Renal cortex interstitium (tissue), 11 donors: ENCODE results near the gene CATSPERE. TPM values are rescaled to one million over a fixed set of nuclear protein-coding genes. Genes with fewer than 3 reads are reported as not detected.
"Not testable (repeated sequence)": the region's sequence is repeated elsewhere in the genome, so short reads cannot be mapped to it uniquely, and the experiment has no call there.

ENCODE experiments used
- DNase-seq, 11 donors: peaks; one replicate each; pipeline ENCODE4 v3.0.0-alpha.2; 2013; ENCODE audit warnings: low read depth in 9 of 11, low spot score in 4 of 11; ENCODE audit errors: extremely low read depth in 1 of 11
- polyA plus RNA-seq, 3 donors: library from polyadenylated mRNA; unstranded; fragments of 120-200 nt; gene quantifications; one replicate each; pipeline ENCODE4 v1.2.1, GENCODE V29; 2013; ENCODE audit not compliant: insufficient read length in 3 of 3

The CATSPERE gene
- polyA plus RNA-seq, 3 donors: 1.5 to 2.4 (median 1.9) TPM

DNA sequence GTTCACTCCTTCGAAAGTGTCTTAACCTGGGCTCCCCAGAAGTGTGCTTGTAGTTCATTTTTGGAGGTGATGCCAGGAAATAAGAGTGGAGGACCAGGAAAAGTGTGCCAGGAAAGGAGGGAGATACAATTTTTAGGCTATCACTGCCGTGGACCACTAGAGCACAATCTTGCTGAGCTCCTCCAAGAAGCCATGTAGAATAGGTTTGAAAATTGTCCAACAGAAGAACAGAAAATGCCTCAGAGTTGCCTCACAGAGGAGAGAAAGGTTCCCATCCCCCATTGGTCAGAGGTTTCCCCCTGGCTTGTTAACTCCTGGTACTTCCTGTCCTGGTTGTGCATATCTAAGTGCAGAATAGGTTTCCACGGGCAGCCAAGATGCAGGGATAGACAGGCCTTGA lies 41.6 kb downstream of the CATSPERE start:
- no peak for DNase-seq

DNA sequence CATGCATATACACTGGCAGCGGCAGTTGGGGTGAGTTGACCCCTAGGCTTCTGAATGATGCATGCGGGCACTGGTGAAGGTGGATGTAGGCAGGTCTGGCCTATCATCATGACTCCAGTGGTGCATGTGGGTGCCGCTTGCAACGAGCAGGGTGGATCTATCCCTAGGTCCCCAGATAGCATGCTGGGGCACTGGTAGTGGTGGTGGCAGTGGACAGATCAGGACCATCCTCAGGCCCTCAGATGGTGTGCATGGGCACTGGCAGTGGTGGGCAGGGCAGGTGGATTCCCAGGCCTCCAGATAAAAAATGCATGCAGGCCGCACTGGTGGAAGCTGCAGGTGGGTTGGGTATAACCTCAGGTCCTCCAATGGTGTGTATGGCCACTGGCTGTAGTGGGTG lies 52.4 kb downstream of the CATSPERE start:
- no peak for DNase-seq

- no peak for DNase-seq
Observed at GRCh38 chr1:244515680-244516079, 54.6 kb downstream of the CATSPERE start.

DNA sequence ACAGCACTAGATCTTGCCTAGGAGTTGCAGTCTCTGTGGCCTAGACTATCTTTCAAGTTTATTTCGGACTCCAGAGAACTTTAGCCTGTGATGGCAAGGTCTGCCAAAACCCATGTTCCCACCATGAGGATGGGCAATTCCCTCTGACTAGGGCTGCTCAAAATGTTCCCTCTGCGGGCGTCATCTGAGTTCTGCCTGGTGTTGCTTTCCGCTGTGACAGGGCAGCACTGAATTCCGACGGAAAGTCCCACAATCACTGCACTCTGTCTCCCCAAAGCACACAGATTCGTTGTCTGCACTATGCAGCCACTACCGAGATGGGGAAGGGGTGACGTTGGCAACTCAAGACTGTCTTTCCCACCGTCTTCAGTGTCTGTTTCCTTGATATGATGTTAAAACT lies 75.2 kb downstream of the CATSPERE start:
- DNase-seq: no peak

- DNase-seq: no peak
Observed at GRCh38 chr1:244545511-244545910, 84.4 kb downstream of the CATSPERE start.

GRCh38 chr1:244548558-244549115 lies 87.6 kb downstream of the CATSPERE start:
- DNase-seq: no peak

GRCh38 chr1:244552336-244552735 lies 91.3 kb downstream of the CATSPERE start:
- no peak for DNase-seq

GRCh38 chr1:244556263-244556662 lies 95.2 kb downstream of the CATSPERE start:
- DNase-seq: no peak

- no peak for DNase-seq
Observed at GRCh38 chr1:244557565-244557964, 96.5 kb downstream of the CATSPERE start.

DNA sequence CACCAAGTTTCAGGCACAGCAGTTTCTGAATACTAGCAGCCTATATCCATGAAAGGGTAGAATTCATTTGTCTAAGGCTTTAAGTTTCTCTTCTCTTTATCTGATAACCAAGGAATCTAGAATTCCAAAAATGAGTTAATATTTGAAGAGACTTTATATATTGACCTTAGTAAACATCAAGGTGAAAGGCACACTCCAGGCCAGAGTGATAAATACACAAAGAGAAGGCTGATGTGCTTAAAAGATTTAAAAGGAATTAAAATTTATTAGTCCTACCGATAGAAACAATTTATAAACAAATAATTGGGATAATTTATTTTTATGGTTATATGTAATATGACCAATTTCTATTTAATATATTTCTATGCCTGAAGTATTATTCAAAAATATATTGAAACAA lies 98.5 kb downstream of the CATSPERE start:
- no peak for DNase-seq

GRCh38 chr1:244562877-244563276 lies 101.8 kb downstream of the CATSPERE start:
- not testable (repeated sequence) for DNase-seq

- DNase-seq: no peak
Observed at GRCh38 chr1:244573768-244574167, 112.7 kb downstream of the CATSPERE start.

DNA sequence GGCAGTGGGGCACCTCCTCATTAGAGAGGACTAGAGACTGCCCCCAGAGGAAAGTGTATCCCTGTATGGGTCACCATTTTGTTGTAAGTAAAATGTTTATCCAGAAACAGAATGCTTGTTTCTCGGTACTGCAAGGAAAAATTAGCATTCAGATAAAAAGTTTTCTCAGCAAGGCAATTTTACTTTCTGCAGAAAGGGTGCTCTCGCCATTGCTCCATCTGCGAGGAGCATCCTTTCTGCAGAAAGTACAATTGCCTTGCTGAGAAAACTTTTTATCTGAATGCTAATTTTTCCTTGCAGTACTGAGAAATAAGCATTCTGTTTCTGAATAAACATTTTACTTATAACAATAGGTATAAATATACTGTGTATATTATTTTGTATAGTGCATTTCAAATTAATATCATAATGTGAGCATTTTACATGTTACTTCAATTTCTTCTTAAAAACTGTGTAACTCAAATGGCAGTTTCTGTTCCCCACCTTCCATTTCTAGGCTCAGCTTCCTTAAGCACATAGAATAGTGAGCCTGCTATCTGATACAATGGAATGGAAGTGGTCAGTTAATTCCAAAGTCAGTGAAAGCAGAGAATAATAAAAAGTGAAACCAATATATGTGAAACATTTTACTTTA lies 115.3 kb downstream of the CATSPERE start:
- no peak for DNase-seq

GRCh38 chr1:244578205-244578604 lies 117.1 kb downstream of the CATSPERE start:
- DNase-seq: not testable (repeated sequence)

- no peak for DNase-seq
Observed at GRCh38 chr1:244583358-244583982, 122.4 kb downstream of the CATSPERE start.

DNA sequence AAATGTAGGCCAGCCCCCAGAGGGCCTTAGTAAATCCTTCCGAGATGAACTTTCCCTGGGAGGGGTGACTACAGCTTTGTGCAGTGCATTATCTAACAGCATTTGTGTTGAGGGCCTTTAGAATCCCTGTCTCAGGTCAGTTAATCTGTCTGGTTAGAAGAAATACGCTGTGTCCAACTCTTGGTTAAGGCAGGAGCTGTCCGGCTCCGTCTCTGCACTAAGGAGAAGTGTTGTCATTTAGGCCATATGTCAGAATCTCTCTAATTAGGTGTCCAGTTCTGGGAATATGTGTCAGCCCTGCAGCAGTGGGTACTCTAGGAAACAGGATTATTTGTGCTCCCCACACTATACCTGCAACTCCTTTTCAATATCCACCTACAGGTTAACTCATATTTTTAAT lies 124.8 kb downstream of the CATSPERE start:
- no peak for DNase-seq

- DNase-seq: no peak
Observed at GRCh38 chr1:244590670-244591069, 129.6 kb downstream of the CATSPERE start.

DNA sequence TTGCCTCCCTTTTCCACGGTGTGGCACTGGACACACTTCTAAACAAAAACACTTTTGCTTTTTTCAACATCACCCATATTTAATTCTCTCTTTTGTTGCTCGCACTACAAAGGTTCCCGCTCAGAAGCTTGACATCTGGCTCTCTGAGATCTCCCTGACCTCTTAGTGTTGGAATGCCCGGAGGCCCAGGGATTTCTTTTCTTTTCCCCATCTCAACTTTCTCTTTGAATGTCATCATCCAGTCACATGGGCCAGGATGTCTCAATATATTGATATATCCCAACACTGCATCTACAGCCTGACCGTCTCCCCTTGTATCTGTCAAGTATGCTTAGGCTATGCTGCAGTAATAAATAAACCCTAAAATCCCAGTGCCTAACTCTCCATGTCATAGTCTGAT lies 137.5 kb downstream of the CATSPERE start:
- no peak for DNase-seq

GRCh38 chr1:244599937-244600350 lies 138.9 kb downstream of the CATSPERE start:
- no peak for DNase-seq

GRCh38 chr1:244601336-244601735 lies 140.3 kb downstream of the CATSPERE start:
- DNase-seq: no peak

- DNase-seq: peak in 3 of 11 donors; percentile 3 to 17 (median 5)
Observed at GRCh38 chr1:244603498-244603897, 142.4 kb downstream of the CATSPERE start.
